H9 (cell line): ENCODE data around the gene MYO5B. TPM values are rescaled to one million over a fixed set of nuclear protein-coding genes. Genes with fewer than 3 reads are reported as not detected.

Experiments used
- DNase-seq: peaks from one replicate; pipeline ENCODE4 v3.0.0-alpha.2; 2017
- H2AFZ ChIP-seq: one replicate; pipeline ENCODE4 v1.6.1; 2013; ENCODE audit warnings: mild to moderate bottlenecking, low read length, control low read depth, moderate library complexity
- H2AK5ac ChIP-seq: 2 replicates; pipeline ENCODE4 v1.6.1; 2013; ENCODE audit warnings: low read length, control low read depth, mixed read lengths; ENCODE audit not compliant: insufficient read length
- H2BK120ac ChIP-seq: one replicate; pipeline ENCODE4 v1.6.1; 2013; ENCODE audit warnings: low read depth, mild to moderate bottlenecking, low read length, control low read depth, inconsistent platforms; ENCODE audit not compliant: poor library complexity, severe bottlenecking
- H2BK12ac ChIP-seq: 2 replicates; pipeline ENCODE4 v1.6.1; 2013; ENCODE audit warnings: low read length, control low read depth, mixed read lengths, low read depth; ENCODE audit not compliant: insufficient read length
- H2BK15ac ChIP-seq: 2 replicates; pipeline ENCODE4 v1.6.1; 2013; ENCODE audit warnings: low read depth, low read length, control low read depth
- H2BK20ac ChIP-seq: one replicate; pipeline ENCODE4 v1.6.1; 2013; ENCODE audit warnings: low read depth, mild to moderate bottlenecking, low read length, control low read depth, inconsistent platforms; ENCODE audit not compliant: poor library complexity, severe bottlenecking
- H2BK5ac ChIP-seq: 2 replicates; pipeline ENCODE4 v1.6.1; 2013; ENCODE audit warnings: low read length, control low read depth, mixed read lengths; ENCODE audit not compliant: insufficient read length
- H3K14ac ChIP-seq: 2 replicates; pipeline ENCODE4 v1.6.1; 2013; ENCODE audit warnings: low read length, control low read depth; ENCODE audit not compliant: insufficient read depth
- H3K18ac ChIP-seq: 2 replicates; pipeline ENCODE4 v1.6.1; 2013; ENCODE audit warnings: low read depth, mild to moderate bottlenecking, mixed read lengths, low read length, control low read depth; ENCODE audit not compliant: insufficient read length
- H3K23ac ChIP-seq: 2 replicates; pipeline ENCODE4 v1.6.1; 2013; ENCODE audit warnings: low read length, control low read depth, mixed read lengths, low read depth; ENCODE audit not compliant: insufficient read length
- H3K23me2 ChIP-seq: 2 replicates; pipeline ENCODE4 v1.6.1; 2013; ENCODE audit warnings: low read depth, mild to moderate bottlenecking, mixed read lengths, low read length, control low read depth; ENCODE audit not compliant: insufficient read length, poor library complexity, severe bottlenecking
- H3K27ac ChIP-seq: 2 replicates; pipeline ENCODE4 v1.5.1; 2013; ENCODE audit warnings: low read length, control low read depth, mixed read lengths, low read depth; ENCODE audit not compliant: insufficient read length
- H3K27me3 ChIP-seq: 2 replicates; pipeline ENCODE4 v1.6.1; 2013; ENCODE audit warnings: low read length, control low read depth, inconsistent platforms; ENCODE audit not compliant: insufficient read depth
- H3K4ac ChIP-seq: 2 replicates; pipeline ENCODE4 v1.6.1; 2013; ENCODE audit warnings: low read depth, mild to moderate bottlenecking, control low read depth, inconsistent platforms, low read length, moderate library complexity
- H3K4me1 ChIP-seq: 2 replicates; pipeline ENCODE4 v1.6.1; 2013; ENCODE audit warnings: low read length, control low read depth, inconsistent platforms; ENCODE audit not compliant: insufficient read depth
- H3K4me2 ChIP-seq: 2 replicates; pipeline ENCODE4 v1.6.1; 2013; ENCODE audit warnings: low read length, control low read depth, mixed read lengths; ENCODE audit not compliant: insufficient read length, insufficient read depth
- H3K56ac ChIP-seq: 2 replicates; pipeline ENCODE4 v1.6.1; 2013; ENCODE audit warnings: low read depth, mild to moderate bottlenecking, mixed read lengths, low read length, control low read depth; ENCODE audit not compliant: insufficient read length
- H3K79me1 ChIP-seq: 2 replicates; pipeline ENCODE4 v1.6.1; 2013; ENCODE audit warnings: low read depth, mild to moderate bottlenecking, moderate library complexity, low read length, control low read depth, inconsistent platforms; ENCODE audit not compliant: insufficient read depth, poor library complexity, severe bottlenecking
- H3K79me2 ChIP-seq: 2 replicates; pipeline ENCODE4 v1.6.1; 2013; ENCODE audit warnings: low read length, control low read depth, inconsistent platforms; ENCODE audit not compliant: insufficient read depth
- H3K9ac ChIP-seq: 2 replicates; pipeline ENCODE4 v1.6.1; 2013; ENCODE audit warnings: low read length, control low read depth, mixed read lengths; ENCODE audit not compliant: insufficient read length; ENCODE audit errors: extremely low read depth
- H3K9me3 ChIP-seq: one replicate; pipeline ENCODE4 v1.6.1; 2013; ENCODE audit warnings: low read depth, low read length, inconsistent platforms; ENCODE audit not compliant: control insufficient read depth
- H3T11ph ChIP-seq: one replicate; pipeline ENCODE4 v1.6.1; 2013; ENCODE audit warnings: mild to moderate bottlenecking, low read length, control low read depth, inconsistent platforms
- H4K20me1 ChIP-seq: one replicate; pipeline ENCODE4 v1.6.1; 2013; ENCODE audit not compliant: control insufficient read depth, insufficient read length, insufficient read depth
- H4K5ac ChIP-seq: 2 replicates; pipeline ENCODE4 v1.6.1; 2013; ENCODE audit warnings: low read depth, mild to moderate bottlenecking, mixed read lengths, low read length, control low read depth; ENCODE audit not compliant: insufficient read length
- H4K8ac ChIP-seq: replicated peaks from 2 replicates; pipeline ENCODE4 v1.6.1; 2013; ENCODE audit warnings: low read length, control low read depth, mixed read lengths, low read depth; ENCODE audit not compliant: insufficient read length
- H4K91ac ChIP-seq: 2 replicates; pipeline ENCODE4 v1.6.1; 2013; ENCODE audit warnings: low read depth, mild to moderate bottlenecking, moderate library complexity, mixed read lengths, low read length, control low read depth; ENCODE audit not compliant: insufficient read length
- H3K27ac Mint-ChIP-seq, 3 experiments: 2 replicates in 2 of 3; 3 replicates in 1 of 3; pipeline ENCODE4 v1.8.0; 2020 to 2021; ENCODE audit warnings: mixed read lengths in 3 of 3, mild to moderate bottlenecking in 1 of 3, moderate library complexity in 1 of 3
- H3K27me3 Mint-ChIP-seq: 2 replicates; pipeline ENCODE4 v1.8.0; 2021; ENCODE audit warnings: low read depth, mild to moderate bottlenecking, moderate library complexity, mixed read lengths
- H3K36me3 Mint-ChIP-seq, 3 experiments: 2 replicates in 2 of 3; 3 replicates in 1 of 3; pipeline ENCODE4 v1.8.0; 2020 to 2021; ENCODE audit warnings: low read depth in 3 of 3, mixed read lengths in 3 of 3; ENCODE audit not compliant: insufficient read depth in 1 of 3
- H3K4me1 Mint-ChIP-seq, 2 experiments: 2 replicates each; pipeline ENCODE4 v1.8.0; 2020; ENCODE audit warnings: mixed read lengths in 2 of 2
- H3K4me3 Mint-ChIP-seq, 2 experiments: 2 replicates in 1 of 2; 3 replicates in 1 of 2; pipeline ENCODE4 v1.8.0; 2020 to 2021; ENCODE audit warnings: mild to moderate bottlenecking in 2 of 2, mixed read lengths in 2 of 2, moderate library complexity in 1 of 2
- H3K9me3 Mint-ChIP-seq, 2 experiments: 2 replicates in 1 of 2; 3 replicates in 1 of 2; pipeline ENCODE4 v1.8.0; 2020; ENCODE audit warnings: mild to moderate bottlenecking in 2 of 2, mixed read lengths in 2 of 2, moderate library complexity in 1 of 2
- WGBS: extraction: QIAGEN DNeasy Blood & Tissue Kit; methylation state at CpG from one replicate; pipeline ENCODE4 v1.1.7; 2013; ENCODE audit warnings: missing lambda C conversion rate, low lambda C conversion rate, mixed read lengths; ENCODE audit not compliant: insufficient read length; ENCODE audit errors: extremely low coverage; 5-methylcytosine and 5-hydroxymethylcytosine counted together
- total RNA-seq: library from RNA; stranded (reverse); gene quantifications from 2 replicates; pipeline ENCODE4 v1.2.1, GENCODE V29; 2021
- TF ChIP-seq, protein P1 (sequence below): fragments of 200-600 bp; sonication (generic); conservative IDR thresholded peaks from 3 replicates; pipeline ENCODE4 v1.8.0; 2021; ENCODE audit warnings: antibody characterized with exemption, mild to moderate bottlenecking

MYO5B gene
- total RNA-seq, 1 experiment from 2014 or later: 9.3 TPM

DNA sequence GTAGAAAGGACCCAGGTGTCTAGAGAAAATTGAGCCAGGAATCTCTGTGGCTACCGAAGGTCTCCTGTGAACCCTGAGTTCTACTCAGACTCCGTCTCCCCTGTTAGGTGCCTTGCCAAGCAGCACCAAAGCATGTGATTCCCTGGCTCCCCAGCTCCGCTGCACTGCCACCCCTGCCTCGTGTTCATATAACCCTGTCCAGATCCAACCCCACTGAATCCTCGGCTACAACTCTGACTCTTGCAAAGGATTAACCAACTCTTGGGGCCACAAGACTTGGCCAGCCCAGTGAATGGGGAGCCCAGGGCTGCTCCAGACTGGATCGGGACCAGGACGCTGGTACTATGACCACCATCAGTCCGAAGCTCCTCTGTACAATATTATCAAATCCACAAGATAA, 344.3 kb downstream of the MYO5B start:
- Histone ChIP-seq H2BK5ac (no peak overlapping the region), H2AK5ac (no peak overlapping the region), H3K27ac (no peak overlapping the region), H3K18ac (no peak overlapping the region), H3K4me1 (peaks cover 3% of the 10 kb centered on the region; the same call in 1 of the 2 replicates), H4K8ac (no peak overlapping the region), H3T11ph (no peak overlapping the region), H4K91ac (no peak overlapping the region), H3K79me1 (no peaks in the 10 kb centered on the region), H3K27me3 (no peaks in the 10 kb centered on the region), H2BK20ac (no peak overlapping the region), H3K4me2 (no peak overlapping the region), H3K23ac (no peak overlapping the region), H2BK15ac (no peak overlapping the region), H3K9ac (no peak overlapping the region), H2BK120ac (no peak overlapping the region), H3K23me2 (no peaks in the 10 kb centered on the region), H3K14ac (no peak overlapping the region), H4K5ac (no peak overlapping the region), H3K56ac (no peak overlapping the region), H3K79me2 (no peaks in the 10 kb centered on the region), H2BK12ac (no peak overlapping the region), H4K20me1 (no peaks in the 10 kb centered on the region), H3K4ac (no peak overlapping the region), H2AFZ (no peak overlapping the region), H3K9me3 (no peaks in the 10 kb centered on the region)
- H3K4me1 Mint-ChIP-seq: peaks cover 33% of the 10 kb centered on the region in 2 experiments
- peaks cover 0 to 6% (median 0%) of the 10 kb centered on the region in 3 experiments; a peak in 4 of 7 replicates for H3K36me3 Mint-ChIP-seq
- no peaks in the 10 kb centered on the region for H3K9me3 Mint-ChIP-seq
- no peak overlapping the region for H3K4me3 Mint-ChIP-seq
- peak overlapping the region in 1 of 3 experiments; percentile 27; a peak in 1 of 7 replicates for H3K27ac Mint-ChIP-seq
- no peak for DNase-seq
- no peaks in the 10 kb centered on the region; the same call in none of the 2 replicates for H3K27me3 Mint-ChIP-seq
- TF ChIP-seq, protein P1, sequence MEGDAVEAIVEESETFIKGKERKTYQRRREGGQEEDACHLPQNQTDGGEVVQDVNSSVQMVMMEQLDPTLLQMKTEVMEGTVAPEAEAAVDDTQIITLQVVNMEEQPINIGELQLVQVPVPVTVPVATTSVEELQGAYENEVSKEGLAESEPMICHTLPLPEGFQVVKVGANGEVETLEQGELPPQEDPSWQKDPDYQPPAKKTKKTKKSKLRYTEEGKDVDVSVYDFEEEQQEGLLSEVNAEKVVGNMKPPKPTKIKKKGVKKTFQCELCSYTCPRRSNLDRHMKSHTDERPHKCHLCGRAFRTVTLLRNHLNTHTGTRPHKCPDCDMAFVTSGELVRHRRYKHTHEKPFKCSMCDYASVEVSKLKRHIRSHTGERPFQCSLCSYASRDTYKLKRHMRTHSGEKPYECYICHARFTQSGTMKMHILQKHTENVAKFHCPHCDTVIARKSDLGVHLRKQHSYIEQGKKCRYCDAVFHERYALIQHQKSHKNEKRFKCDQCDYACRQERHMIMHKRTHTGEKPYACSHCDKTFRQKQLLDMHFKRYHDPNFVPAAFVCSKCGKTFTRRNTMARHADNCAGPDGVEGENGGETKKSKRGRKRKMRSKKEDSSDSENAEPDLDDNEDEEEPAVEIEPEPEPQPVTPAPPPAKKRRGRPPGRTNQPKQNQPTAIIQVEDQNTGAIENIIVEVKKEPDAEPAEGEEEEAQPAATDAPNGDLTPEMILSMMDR: no peak
- no CpG with 5 or more reads among the region's 8 CpGs for WGBS
